ENCODE results near the gene YPEL3. TPM values are rescaled to one million over a fixed set of nuclear protein-coding genes. Genes with fewer than 3 reads are reported as not detected.

Gene YPEL3
- total and polyA plus RNA-seq, 2 donors (not counting 3 experiments of a cell fraction or from before 2014, with no cell fraction given) = 46.1 to 78.0 TPM

GRCh38 chr16:30096862-30097563, 1.0 kb upstream of the YPEL3 start:
- ChIA-PET POLR2A (no interaction called here), CTCF (interaction anchor here (1.7 kb wide), 1 partner anchor 16 kb away, joined by 7 read pairs; no protein-coding TSS in a partner anchor)
- H3K9me3 ChIP-seq (replicated peaks; ENCODE audit: control insufficient read depth, insufficient read depth, low read length) = peaks cover 3% of the 10 kb centered on the region
- H3K36me3 ChIP-seq (ENCODE audit: control insufficient read depth in 2 of 2, extremely low read depth in 1 of 2, insufficient read depth in 2 of 2, low read length in 2 of 2) = peaks cover 0 to 8% of the 10 kb centered on the region in 2 experiments
- TF ChIP-seq EZH2 (IDR thresholded peaks at IDR 0.05; ENCODE audit: borderline replicate concordance, low read depth, low read length, severe bottlenecking) (no peak), POLR2A (IDR thresholded peaks at IDR 0.05; ENCODE audit: low read depth, low read length) (no peak), JUN (IDR thresholded peaks at IDR 0.05; ENCODE audit: borderline replicate concordance, insufficient read depth, insufficient read length, low read depth) (no peak), MYC (IDR thresholded peaks at IDR 0.05; ENCODE audit: low read depth, low read length) (no peak), GATA2 (IDR thresholded peaks at IDR 0.05; ENCODE audit: insufficient read depth, insufficient read length, low read depth, low read length) (no peak), POLR2AphosphoS5 (IDR thresholded peaks at IDR 0.05; ENCODE audit: insufficient read depth, low read depth, low read length) (no peak), MAX (IDR thresholded peaks at IDR 0.05; ENCODE audit: insufficient read depth, insufficient read length) (no peak), FOS (IDR thresholded peaks at IDR 0.05; ENCODE audit: borderline replicate concordance, insufficient read depth, low read length) (no peak), CTCF (IDR thresholded peaks at IDR 0.05; ENCODE audit: extremely low read depth in 1 of 2, insufficient read depth in 1 of 2, low read depth in 1 of 2, low read length in 2 of 2) (no peak)
- intact Hi-C loops (cut with micrococcal nuclease) = loop anchor here (1.0 to 10.0 kb wide), 3 partner anchors 26 to 558 kb away; partner anchors contain the start of genes FBRS, MAPK3, PRR14 and ZNF771
- peak; percentile 24 for DNase-seq (ENCODE audit: low read depth, low spot score)
- no peak overlapping the region for H2AFZ ChIP-seq (ENCODE audit: low read depth, low read length)
- no peaks in the 10 kb centered on the region for H3K27me3 ChIP-seq (ENCODE audit: control insufficient read depth in 2 of 2, insufficient read depth in 2 of 2, low read length in 2 of 2)
- H3K9ac ChIP-seq (replicated peaks; ENCODE audit: extremely low read depth, insufficient read depth, low read length) = no peak overlapping the region
- dilution Hi-C loops (cut with MboI; ENCODE audit: extremely low pct_ligation_motif_present, low sequenced_read_pairs) = no loop called here
- H3K9me1 ChIP-seq (replicated peaks; ENCODE audit: control insufficient read depth, extremely low read depth, insufficient read depth, low read length) = no peaks in the 10 kb centered on the region
- H3K79me2 ChIP-seq (ENCODE audit: control insufficient read depth, insufficient read depth, low read length) = no peaks in the 10 kb centered on the region
- H3K4me1 ChIP-seq (ENCODE audit: control insufficient read depth, extremely low read depth, insufficient read depth, low read length) = peaks cover 16% of the 10 kb centered on the region
- BruUV-seq (replicated peaks) = no TSS peak
- H3K4me3 ChIP-seq (replicated peaks in 1 of 3; ENCODE audit: insufficient read depth in 1 of 3, low read depth in 1 of 3, low read length in 3 of 3) = no peak overlapping the region
- no peaks in the 10 kb centered on the region for H4K20me1 ChIP-seq (replicated peaks; ENCODE audit: control insufficient read depth, extremely low read depth, insufficient read depth, low read length)
- no peak overlapping the region for H3K4me2 ChIP-seq (ENCODE audit: insufficient read depth, low read length)
- no peak for FAIRE-seq
- no peak overlapping the region for H3K27ac ChIP-seq (ENCODE audit: insufficient read depth, low read depth, low read length)

Data from endothelial cell of umbilical vein (primary cell).